Measurements from ENCODE around the gene DNER.

Gene DNER

DNA sequence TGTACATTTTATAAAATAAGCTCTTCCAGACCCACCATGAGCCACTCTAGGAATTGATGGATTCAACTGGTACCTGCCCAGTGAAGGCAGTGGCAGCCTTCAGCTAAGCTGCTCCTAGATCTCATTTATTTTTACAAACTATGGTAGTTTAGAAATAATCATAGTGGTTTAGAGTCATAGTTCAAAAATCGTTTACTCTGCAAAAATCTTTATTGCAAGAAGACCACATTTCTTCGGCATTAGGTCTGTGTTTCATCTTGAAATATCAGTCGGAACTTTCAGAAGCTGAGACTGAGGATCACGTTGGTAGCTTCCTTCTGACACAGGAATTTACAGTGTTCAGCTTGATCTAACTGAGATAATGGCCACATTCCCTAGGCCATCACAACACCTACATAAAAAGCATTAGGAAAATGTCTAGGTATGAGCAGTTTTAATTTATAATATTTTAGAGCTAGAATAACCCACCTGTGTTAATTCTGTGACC, 237.0 kb downstream of the DNER start:
- DNase-seq = no peak

DNA sequence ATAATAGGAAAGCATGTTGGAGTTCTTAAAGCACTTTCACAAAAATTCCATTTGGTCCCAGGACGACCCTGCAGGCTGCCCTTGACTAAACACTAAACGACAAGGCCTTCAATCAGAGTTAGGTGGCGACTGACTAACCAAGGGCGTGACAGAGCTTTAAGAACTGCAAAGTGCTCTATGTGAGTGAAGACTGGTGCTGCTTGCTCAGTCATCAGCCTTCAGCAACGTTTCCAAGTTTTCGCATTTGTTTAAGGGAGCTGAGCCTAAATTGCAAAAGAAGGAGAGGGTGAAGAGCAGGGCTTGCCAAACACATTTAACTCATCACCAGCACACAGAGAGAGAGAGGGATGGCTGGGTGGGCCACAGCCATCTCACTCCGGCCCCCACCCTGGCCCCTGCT, 238.6 kb downstream of the DNER start:
- DNase-seq = no peak

DNA sequence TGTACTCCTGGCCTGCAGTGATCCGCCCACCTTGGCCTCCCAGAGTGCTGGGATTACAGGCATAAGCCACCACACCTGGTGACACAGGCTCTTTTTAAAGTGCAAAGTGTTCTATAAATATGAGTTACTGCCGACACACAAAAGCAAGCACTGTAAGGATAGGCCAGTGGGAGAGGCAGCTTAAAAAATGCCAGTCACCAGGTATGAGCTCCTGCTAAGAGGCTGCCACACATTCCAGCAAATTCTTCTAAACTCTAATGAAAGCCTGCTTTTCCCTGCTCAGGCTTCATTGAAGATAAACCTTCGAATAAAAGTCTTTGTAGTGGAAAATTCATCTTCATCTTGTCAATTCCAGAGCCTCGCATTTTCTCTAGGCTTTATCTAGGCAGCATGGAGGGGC, 240.2 kb downstream of the DNER start:
- no peak for DNase-seq

DNA sequence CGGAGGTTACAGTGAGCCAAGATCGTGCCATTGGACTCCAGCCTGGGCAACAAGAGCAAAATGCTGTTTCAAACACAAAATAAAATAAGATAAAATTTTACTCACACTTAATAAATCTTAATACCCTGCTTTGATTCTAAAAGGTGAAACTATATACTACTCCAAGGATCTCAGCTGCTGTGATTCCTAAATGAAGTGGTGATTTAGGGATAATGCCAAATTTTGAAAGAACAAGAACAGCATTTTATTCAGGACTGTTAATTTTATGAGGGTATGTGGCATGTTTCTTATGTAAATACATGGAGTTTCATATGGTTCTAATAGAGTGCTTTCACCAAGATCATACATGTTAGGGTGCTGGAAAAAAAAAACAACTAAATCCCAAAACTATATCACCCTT, 243.6 kb downstream of the DNER start:
- no peak for DNase-seq

- DNase-seq = no peak
Measured at GRCh38 chr2:229467783-229468182, 246.6 kb downstream of the DNER start.

GRCh38 chr2:229463841-229464346, 250.5 kb downstream of the DNER start:
- no peak for DNase-seq

DNA sequence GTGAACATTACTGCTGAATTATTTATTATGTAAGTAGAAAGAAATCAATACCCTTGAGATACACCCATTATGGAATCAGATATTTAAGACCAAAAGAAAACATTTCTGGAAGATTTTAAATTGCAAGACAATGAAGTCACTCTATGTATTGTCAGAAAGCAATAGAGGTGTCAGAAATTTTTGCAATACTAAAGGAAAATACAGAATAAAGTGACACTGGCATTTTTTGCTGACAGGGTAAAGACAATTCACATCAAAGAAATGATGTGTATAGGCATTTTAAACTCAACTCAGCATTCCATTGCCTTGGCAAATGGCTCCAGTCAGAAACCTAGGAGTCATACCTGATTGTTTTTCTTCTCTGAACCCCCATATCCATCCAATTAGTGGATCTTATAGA, 252.2 kb downstream of the DNER start:
- DNase-seq = no peak

- DNase-seq = no peak
Measured at GRCh38 chr2:229456091-229456490, 258.3 kb downstream of the DNER start.

DNA sequence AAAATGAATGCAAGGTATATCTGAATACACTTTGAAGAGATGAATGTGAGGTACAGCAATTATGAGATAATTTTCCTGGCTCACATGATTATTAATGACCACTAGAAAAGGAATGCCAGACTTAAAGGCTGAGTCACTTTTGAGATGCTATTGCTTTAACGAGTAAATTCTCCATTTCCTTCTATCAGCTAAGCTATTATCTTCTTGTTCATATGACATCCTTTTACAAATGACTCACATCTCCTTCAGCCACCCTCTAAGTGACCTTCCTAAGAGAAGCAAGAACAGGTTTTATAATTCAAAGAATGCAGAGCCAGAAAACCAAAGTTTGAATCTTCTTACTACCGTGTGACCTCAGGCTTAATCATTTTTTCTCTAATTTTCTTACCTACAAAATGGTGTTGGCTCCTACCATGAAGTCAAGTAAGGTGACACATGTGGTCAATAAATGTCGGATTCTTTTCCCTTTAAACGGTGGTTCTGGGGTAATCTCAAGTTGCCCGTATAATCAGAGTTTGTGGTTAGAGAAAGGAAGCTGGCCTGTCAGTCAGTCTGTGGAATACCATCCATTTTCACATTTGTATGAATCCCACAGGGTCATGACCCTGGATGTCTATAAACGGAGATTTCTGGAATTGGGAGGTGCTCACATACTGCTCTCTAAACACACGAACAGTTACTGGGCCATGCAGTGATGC, 259.3 kb downstream of the DNER start:
- peak; percentile 4 to 45 (median 29) for DNase-seq

GRCh38 chr2:229453230-229453629, 261.1 kb downstream of the DNER start:
- no peak for DNase-seq

DNA sequence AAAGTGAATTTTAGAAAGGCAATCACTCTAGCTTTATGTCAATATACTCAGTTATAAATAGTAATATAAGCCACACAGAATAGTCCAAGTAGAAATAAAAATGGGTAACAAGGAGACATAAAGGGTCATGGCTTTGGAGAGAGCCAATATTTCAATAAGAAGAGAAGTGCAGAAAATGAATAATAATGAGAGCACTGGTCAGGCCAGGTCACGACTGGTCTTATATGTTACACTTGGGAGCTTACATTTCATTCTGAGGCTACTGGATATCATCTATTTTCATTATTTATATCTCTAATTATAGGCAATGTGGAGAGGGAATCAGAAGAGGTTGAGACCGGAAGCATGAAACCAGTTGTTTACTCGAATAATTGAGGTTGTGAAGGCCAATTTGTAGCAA, 262.5 kb downstream of the DNER start:
- no peak for DNase-seq

GRCh38 chr2:229447227-229447626, 267.1 kb downstream of the DNER start:
- no peak for DNase-seq

DNA sequence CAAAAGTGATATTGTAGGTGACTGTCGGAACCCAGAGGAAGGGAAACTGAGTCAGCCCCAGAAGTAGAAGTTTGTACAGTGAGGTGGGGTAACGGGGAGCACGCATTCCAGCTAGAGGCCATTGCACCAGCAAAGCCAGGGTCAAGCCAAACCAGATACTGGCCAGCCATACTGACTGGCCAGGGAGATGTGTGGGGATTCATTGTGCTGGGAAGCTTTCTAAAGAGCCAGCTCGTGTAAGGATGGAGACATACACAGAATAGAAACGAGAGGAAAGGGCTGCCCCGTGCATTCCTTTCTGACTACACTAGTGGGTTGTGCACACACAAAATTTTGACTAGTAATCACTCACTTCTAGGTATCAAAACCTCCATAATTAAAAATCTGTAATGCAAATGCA, 268.0 kb downstream of the DNER start:
- DNase-seq = no peak

DNA sequence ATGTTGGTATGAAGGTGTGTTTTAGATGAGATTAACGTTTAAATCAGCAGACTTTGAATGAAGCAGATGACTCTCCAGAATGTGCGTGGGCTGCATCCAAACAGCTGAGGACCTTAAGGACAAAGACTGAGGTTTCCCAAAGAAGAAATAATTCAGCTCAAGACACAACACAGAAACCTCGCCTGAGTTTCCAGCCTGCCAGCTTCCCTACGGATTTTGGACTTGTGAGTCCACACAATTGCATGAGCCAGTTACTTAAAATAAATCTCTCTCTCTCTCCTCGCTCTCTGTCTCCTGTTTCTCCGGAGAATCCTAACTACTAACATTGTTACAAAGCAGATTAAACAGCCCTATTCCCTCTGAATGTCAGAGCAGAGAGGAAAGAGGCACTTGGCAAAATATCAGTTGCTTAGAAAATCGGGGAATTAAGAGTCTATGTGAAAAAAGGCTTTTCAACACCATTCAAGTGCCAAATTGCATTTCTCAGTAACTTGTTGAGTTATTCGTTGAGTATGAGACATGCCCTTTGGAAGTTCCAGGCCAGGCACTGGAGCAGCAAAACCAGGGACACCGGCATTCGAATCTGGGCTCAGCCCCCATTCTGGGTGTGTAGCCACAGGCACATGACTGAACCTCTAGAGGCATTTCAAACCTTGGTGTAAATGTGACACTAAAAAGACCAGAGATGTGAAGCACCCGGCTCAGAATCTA, 268.7 kb downstream of the DNER start:
- DNase-seq = peak in 2 of 3 donors; percentile 14 to 17

DNA sequence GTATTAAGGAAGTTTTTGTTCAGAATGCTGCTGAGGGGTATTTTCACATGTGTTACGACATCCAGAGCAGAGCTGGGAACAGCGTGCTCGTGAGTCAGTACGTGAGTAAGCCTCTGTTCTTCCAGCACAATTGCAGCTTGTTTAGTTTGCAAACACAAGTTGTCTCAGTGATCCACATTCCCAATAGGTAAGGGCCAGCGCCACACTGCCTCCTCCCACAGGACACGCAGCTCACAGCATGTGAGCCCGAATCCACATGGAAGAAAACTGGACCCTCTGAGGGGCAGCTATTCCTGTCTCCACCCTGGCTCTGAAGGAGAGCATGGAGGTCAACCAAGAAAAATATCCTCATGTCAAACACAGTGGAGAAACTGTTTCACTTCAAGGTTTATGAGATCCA, 269.3 kb downstream of the DNER start:
- DNase-seq = peak; percentile 81 to 91 (median 87)

DNA sequence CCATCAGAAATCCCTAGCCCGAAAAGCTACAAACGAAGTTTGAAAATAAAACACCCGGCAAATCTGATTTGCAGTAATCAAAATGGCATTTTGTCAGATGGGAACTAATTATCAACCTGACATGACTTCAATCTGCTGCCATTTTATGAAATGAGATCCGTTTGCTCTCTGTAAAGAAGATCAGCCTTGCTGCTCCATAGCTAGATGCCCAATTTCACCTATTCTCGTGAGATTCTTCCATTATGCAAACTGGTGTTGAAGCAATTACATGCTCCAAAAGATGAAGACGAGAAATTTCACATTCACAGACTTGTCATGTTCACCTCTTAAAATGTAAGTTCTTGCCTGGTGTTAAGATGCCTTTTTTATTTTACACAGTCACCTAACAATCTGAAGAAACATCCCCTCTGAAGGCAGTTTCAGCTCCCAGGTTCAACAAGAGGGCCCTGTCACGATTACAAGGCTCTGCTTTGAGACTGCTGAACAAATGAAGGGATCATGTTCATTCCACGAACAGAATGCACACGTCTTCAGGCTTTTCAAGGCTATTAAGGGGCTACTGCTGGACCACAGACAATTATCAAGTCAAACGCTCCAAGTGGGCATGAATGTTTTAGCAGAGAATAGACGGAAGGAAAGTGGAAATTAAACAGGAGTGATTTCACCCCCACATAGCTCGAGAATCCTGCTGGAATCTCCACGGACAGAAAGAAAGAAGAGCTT, 270.6 kb downstream of the DNER start:
- DNase-seq = no peak

DNA sequence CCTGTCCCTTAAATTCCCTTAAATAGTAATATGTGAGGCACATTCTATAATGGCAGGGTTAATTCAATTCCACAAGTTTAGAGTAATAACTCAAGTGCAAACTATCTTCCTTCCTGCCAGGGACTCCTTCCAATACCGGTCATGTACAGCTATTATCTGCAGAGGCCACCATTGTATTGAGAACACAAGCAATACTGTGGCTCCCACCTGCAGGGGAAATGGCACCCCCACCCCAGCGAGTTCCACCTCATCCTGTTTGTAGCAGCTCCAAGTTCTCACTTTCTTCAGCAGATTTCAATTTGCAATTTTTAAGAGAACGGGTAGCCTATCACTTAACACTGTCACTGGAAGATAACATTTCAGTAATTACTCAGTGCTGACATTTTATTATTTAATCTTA, 271.2 kb downstream of the DNER start:
- DNase-seq = no peak

GRCh38 chr2:229438430-229439159, 275.8 kb downstream of the DNER start:
- no peak for DNase-seq

DNA sequence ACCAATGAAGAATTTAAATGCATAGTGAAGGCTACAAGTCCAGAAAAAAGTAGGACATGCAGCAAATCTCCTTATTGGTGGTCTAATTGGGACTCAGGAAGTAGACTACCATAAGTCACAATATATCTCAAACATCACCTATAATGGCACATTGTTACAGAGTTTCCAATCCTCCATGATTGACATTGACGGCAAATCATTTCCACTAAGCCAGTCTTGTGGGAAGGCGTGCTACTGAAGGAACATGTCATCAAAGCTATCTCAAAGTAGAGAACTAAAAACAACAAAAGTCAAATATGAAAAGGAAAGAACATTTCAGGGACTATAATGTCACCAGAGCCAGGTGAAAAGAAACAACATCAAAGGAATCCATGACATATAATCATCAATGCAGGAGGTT, 276.9 kb downstream of the DNER start:
- no peak for DNase-seq

DNA sequence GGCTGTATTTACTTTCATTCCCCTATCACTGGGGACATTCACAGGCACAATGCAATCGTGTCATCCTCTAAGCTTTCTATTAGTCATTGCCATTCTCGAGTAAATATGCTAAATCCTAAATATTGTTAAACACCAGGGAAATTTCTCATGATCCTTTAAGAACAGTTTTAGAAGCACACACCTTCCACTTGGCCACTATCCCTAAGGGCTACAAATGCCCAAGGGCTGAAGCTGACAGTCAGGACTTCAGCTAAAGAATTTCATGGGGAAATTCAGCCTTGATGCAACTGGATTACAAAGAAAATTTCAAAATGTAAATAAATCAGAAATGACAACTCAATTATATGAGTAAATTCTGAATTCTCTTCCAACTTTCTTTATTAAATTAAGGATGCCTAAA, 280.2 kb downstream of the DNER start:
- DNase-seq = peak; percentile 27 to 49 (median 47)

DNA sequence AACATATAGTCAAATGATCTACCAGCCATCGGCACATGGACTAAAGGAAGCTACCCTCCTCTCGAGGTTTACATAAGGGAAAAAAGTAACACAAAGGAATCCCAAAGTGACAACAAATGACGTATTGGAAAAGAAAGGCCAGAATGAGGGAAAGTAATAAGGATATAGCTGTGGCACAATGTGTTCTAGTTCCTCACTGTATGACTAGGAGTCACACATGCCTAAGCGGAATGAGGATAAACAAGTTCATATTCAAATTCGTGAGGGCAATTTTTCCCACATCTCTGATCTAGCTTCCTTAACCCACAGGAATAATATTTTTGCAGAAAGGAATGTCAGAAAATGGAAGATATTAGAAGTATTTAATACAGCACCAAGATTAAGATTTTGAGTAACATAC, 281.0 kb downstream of the DNER start:
- no peak for DNase-seq

DNA sequence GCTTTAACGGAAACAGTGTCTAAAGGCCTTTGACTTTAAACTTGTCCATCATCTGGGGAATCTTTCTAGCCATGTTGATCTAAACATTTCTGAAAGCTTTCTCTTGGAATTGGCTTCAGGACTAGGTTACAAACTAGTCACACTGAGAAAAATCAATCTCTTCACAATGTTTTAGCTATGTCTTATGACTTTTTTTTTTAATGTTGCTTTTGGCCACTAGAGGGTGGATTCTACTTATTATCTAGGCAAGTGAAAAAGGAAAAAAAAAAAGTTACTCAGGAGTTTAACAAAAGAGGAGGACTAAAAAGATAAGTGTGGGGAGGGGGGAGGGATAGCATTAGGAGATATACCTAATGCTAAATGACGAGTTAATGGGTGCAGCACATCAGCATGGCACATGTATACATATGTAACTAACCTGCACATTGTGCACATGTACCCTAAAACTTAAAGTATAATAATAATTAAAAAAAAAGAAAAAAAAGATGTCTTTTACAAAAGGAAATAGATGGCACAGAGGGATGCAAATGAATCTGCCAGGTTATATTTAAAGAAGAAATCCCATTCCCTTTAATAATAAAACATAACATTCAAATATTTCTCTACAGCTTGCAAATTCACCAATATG, 282.9 kb downstream of the DNER start:
- peak; percentile 55 to 81 (median 76) for DNase-seq

All from suppressor macrophage treated with lipopolysaccharide for 1 hour (primary cell).